BJ (cell line): ENCODE measurements around the gene FKBP4. TPM values are rescaled to one million over a fixed set of nuclear protein-coding genes. Genes with fewer than 3 reads are reported as not detected.

Source experiments
- CTCF ChIA-PET: fragments of 350-600 bp; formaldehyde crosslinking; extraction: SDS; loops from one replicate; lab custom pipeline; 2021; ENCODE audit warnings: antibody characterized with exemption, inconsistent platforms; lab: Yijun Ruan, JAX
- POLR2A ChIA-PET: fragments of 300-600 bp; sonication (Branson Sonifier 250); formaldehyde crosslinking; extraction: SDS; loops from one replicate; lab custom pipeline; 2021; ENCODE audit warnings: antibody characterized with exemption; lab: Charles Lee
- DNase-seq: peaks from one replicate; pipeline ENCODE4 v3.0.0-alpha.2; 2011; ENCODE audit warnings: low read depth
- H3K27me3 ChIP-seq: 2 replicates; pipeline ENCODE4 v1.6.0; 2011; ENCODE audit warnings: low read length; ENCODE audit not compliant: control insufficient read depth, insufficient read depth
- H3K36me3 ChIP-seq: 2 replicates; pipeline ENCODE4 v1.5.1; 2011; ENCODE audit warnings: low read length; ENCODE audit not compliant: control insufficient read depth, insufficient read depth
- H3K4me3 ChIP-seq: 2 replicates; pipeline ENCODE4 v1.5.1; 2011; ENCODE audit warnings: low read depth, mild to moderate bottlenecking, control low read depth, low read length
- polyA plus RNA-seq: library from polyadenylated mRNA; depleted of rRNA; stranded (reverse); fragments of >200 nt; gene quantifications from 2 replicates; pipeline ENCODE4 v1.2.3, GENCODE V29; 2011
- TF ChIP-seq, protein P1 (sequence below): IDR thresholded peaks from 2 replicates; pipeline ENCODE4 v1.5.1; 2011; ENCODE audit warnings: low read depth, mild to moderate bottlenecking, control low read depth, inconsistent platforms, low read length, moderate library complexity; ENCODE audit not compliant: insufficient read depth

Gene FKBP4
- polyA plus RNA-seq, 1 experiment: 27.1 TPM

DNA sequence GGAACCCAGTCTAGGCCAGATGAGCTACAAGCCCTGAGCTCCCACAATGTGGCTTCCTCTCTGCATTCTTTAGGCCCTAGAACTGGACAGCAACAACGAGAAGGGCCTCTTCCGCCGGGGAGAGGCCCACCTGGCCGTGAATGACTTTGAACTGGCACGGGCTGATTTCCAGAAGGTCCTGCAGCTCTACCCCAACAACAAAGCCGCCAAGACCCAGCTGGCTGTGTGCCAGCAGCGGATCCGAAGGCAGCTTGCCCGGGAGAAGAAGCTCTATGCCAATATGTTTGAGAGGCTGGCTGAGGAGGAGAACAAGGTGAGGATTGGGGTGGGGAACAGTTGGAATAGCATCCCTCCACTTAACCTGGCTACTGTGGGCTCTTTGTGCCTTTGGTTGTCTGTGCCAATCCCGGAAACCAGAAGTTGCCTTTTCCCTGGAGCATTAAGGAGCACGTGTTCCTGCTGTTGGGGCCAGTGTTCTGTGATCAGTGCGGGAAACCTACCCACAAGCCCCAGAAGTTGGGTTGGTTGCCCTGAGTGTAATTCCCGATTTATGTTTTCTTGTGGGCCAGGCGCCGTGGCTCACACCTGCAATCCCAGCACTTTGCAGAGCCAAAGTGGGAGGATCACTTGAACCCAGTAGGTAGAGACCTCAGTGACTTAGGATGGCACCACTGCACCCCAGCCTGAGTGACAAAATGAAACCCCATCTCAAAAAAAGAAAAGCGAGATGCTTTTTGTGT is 6.4 kb downstream of the FKBP4 start:
- POLR2A ChIA-PET: no interaction called here
- Histone ChIP-seq H3K27me3 (no peaks in the 10 kb centered on the region), H3K4me3 (no peak overlapping the region), H3K36me3 (peaks cover 24% of the 10 kb centered on the region)
- TF ChIP-seq, protein P1, sequence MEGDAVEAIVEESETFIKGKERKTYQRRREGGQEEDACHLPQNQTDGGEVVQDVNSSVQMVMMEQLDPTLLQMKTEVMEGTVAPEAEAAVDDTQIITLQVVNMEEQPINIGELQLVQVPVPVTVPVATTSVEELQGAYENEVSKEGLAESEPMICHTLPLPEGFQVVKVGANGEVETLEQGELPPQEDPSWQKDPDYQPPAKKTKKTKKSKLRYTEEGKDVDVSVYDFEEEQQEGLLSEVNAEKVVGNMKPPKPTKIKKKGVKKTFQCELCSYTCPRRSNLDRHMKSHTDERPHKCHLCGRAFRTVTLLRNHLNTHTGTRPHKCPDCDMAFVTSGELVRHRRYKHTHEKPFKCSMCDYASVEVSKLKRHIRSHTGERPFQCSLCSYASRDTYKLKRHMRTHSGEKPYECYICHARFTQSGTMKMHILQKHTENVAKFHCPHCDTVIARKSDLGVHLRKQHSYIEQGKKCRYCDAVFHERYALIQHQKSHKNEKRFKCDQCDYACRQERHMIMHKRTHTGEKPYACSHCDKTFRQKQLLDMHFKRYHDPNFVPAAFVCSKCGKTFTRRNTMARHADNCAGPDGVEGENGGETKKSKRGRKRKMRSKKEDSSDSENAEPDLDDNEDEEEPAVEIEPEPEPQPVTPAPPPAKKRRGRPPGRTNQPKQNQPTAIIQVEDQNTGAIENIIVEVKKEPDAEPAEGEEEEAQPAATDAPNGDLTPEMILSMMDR: no peak
- CTCF ChIA-PET: interaction anchor here (0.9 to 1.4 kb wide), 3 partner anchors 9 to 61 kb away, joined by 3 read pairs; no protein-coding TSS in a partner anchor
- no peak for DNase-seq

DNA sequence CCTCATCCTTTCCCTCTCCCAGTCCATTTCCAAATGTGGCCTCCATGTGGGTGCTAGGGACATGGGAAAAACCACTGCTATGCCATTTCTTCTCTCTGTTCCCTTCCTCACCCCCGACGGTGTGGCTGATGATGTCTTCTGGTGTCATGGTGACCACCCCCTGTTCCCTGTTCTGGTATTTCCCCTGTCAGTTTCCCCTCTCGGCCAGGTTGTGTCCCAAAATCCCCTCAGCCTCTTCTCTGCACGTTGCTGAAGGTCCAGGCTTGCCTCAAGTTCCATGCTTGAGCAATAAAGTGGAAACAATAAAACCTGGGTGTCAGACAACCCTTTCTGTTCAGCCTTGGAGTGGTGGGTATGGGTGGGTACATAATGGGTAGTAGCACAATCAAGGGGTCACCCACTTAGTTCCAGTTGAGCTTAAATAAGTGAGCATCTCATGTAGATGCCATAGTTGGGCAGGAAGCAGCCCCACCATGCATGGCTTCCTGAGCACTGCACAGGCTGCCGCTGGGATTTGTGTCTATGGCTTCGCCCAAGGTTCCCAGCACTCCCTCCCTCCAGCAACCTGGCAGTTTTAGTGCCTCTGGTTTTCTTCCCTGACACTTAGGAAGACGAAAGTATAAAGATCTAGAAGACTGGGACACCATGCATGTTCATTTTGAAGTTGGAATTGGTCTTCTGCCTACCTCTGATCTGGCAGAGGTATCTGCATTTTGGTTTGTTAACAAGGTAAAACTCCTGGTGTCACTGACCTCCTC is 9.0 kb downstream of the FKBP4 start:
- H3K4me3 ChIP-seq: no peak overlapping the region
- H3K36me3 ChIP-seq: peaks cover 19% of the 10 kb centered on the region
- no peaks in the 10 kb centered on the region for H3K27me3 ChIP-seq
- no peak for DNase-seq
- TF ChIP-seq, protein P1: no peak
- CTCF ChIA-PET: no interaction called here
- POLR2A ChIA-PET: no interaction called here

DNA sequence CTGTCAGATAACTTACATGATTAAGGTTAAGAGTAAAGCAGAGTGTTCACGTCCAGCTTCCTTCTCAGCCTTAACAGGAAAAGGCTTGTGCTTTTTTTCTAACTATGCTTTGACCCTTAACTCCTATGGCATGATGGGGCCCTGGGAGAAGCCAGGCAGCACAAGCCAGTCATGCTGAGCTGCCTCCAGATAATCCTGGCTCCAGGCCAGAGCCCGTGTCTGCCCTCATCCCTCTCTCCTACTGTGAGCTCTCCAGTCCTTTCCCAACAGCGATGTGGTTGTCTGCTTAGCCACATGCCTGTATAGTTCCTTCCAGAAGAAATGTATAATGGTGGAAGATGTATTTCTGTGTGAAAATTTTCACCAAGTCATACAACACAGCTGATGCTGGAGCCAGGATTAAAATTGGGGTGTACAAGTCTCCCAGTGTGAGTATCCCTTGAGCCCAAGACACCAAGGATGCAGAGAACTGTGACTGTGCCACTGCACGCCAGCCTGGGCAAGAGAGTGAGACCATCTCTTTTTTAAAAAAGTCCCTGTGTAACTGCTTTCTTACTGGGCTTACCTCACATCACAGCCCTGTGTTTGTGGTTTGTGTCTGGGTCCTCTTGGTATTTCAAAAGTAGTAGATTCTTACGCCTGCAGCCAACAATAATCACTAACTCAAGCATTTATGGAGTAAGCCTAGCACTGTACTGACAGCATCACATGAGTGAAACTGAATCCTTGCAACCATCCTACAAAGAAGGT is 9.8 kb downstream of the FKBP4 start:
- no peak for DNase-seq

DNA sequence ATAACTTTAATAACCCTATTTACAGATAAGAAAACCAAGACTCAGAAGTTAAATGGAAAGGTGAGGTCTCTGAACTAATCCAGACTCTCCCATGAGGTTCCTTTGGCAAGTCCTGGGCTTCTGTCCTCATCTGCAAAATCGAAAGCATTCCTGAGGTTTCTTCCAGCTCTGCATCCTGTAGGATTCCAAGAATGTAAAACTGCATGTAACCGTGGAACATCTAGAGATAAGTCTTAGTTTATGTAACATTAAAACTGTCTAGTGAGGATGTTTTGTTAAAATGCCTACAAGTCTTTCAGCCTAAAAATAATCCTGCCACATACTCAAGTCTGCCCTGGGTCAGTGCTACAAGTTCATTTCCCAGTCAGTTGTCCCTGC is 10.4 kb downstream of the FKBP4 start:
- DNase-seq: no peak
- peaks cover 12% of the 10 kb centered on the region for H3K36me3 ChIP-seq
- TF ChIP-seq, protein P1: no peak
- CTCF ChIA-PET: interaction anchor here (1.0 kb wide), 1 partner anchor 21 kb away, joined by 3 read pairs; no protein-coding TSS in a partner anchor
- H3K27me3 ChIP-seq: no peaks in the 10 kb centered on the region
- POLR2A ChIA-PET: no interaction called here
- H3K4me3 ChIP-seq: no peak overlapping the region

More for the DNA sequence above, 9.8 kb downstream of the FKBP4 start:
- POLR2A ChIA-PET: no interaction called here
- Histone ChIP-seq H3K27me3 (no peaks in the 10 kb centered on the region), H3K36me3 (peaks cover 16% of the 10 kb centered on the region), H3K4me3 (no peak overlapping the region)
- CTCF ChIA-PET: no interaction called here
- TF ChIP-seq, protein P1: no peak

DNA sequence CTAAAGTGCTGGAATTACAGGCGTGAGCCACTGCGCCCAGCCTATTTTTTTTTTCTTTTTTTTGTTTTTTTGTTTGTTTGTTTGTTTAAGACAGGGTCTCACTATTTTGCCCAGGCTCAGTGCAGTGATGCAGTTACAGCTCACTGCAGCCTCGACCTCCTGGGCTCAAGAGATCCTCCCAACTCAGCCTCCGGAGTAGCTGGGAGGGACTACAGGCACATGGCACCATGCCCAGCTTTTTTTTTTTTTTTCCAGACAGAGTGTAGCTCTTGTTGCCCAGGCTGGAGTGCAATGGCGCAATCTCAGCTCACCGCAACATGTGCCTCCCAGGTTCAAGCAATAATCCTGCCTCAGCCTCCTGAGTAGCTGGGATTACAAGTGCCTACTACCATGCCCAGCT is 11.9 kb downstream of the FKBP4 start:
- POLR2A ChIA-PET: no interaction called here
- no peak for DNase-seq
- Histone ChIP-seq H3K27me3 (no peaks in the 10 kb centered on the region), H3K36me3 (peaks cover 2% of the 10 kb centered on the region; the same call in 1 of the 2 replicates), H3K4me3 (no peak overlapping the region)
- TF ChIP-seq, protein P1: no peak
- CTCF ChIA-PET: interaction anchor here (0.5 kb wide), 1 partner anchor 1469 kb away, joined by 4 read pairs; no protein-coding TSS in a partner anchor
